GM19463 (cell line): ENCODE results near the gene WDR13.
"Not testable (repeated sequence)": the region's sequence is repeated elsewhere in the genome, so short reads cannot be mapped to it uniquely, and the experiment has no call there.

Source experiments
- ATAC-seq: cut with Tn5 transposase; IDR thresholded peaks from one replicate; pipeline ENCODE4 v1.9.1; 2021; ENCODE audit warnings: mild to moderate bottlenecking, moderate library complexity; ENCODE audit not compliant: unreplicated experiment

Gene WDR13

GRCh38 chrX:48597353-48598264 is at the start of gene WDR13:
TSS of gene WDR13 (plus strand) at chrX:48597492. CDS start at chrX:48597997, 505 bp downstream.
- ATAC-seq = peak; percentile 69

GRCh38 chrX:48548871-48549270 is 48.4 kb upstream of the WDR13 start:
- ATAC-seq = no peak

- not testable (repeated sequence) for ATAC-seq
Measured at GRCh38 chrX:48555731-48556325, 41.5 kb upstream of the WDR13 start.

DNA sequence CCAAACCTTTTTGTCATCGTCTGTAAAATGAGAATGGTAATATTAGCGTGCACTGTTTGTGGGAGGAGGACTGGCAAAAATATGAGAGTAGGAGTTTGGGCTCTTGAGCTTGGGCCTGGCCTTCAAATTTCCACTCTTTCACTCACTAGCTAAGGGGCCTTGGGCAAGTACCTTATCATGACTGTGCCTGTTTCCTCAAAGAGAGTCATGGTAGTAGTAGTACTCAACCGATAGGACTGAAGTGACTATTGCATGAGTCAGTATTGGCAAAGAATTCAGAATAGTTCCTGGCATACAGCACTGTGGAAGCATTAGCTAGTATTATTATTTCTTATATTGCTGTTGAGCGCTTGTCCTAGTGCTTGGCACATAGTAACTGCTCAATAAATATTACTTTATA is 39.0 kb upstream of the WDR13 start:
- ATAC-seq = no peak

DNA sequence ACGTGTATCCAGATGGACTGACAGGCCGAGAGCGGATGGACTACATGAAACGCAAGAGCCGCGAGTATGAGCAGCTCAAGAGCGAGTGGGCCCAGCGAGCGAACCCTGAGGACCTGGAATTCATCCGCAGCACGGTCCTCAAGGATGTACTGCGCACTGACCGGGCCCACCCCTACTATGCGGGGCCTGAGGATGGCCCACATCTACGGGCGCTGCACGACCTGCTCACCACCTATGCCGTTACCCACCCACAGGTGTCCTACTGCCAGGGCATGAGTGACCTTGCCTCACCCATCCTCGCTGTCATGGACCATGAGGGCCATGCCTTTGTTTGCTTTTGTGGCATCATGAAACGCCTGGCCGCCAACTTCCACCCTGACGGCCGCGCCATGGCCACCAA is 37.7 kb upstream of the WDR13 start:
- no peak for ATAC-seq

- ATAC-seq = no peak
Measured at GRCh38 chrX:48560056-48560455, 37.2 kb upstream of the WDR13 start.

DNA sequence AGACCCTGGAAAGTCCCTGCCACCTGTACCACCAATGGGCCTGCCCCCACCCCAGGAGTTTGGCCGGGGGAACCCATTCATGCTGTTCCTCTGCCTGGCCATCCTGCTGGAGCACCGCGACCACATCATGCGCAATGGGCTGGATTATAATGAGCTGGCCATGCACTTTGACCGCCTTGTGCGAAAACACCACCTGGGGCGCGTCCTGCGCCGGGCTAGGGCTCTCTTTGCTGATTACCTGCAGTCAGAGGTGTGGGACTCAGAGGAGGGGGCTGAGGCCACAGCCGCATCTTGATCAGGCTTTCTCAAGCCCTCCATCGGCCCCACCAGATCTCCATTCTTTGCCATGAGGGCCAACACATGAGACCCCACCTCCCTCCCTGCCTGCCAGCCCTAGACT is 36.6 kb upstream of the WDR13 start:
- ATAC-seq = no peak

DNA sequence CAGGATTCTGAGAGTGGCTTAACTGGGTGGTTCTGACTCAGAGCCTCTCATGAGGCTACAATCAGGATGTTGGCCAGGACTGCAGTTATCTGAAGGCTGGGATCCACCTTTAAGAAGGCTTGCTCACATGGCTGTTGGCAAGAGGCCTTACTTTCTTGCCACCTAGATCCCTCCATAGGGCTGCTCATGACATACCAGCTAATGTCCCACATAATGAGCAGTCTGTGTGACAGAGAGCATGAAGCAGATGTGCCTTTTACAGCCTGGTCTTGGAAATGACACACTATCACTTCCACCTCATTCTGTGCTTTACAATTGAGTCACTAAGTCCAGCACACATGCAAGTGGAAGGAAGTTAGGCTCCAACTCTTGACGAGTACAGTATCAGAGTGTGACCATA is 27.3 kb upstream of the WDR13 start:
- peak; percentile 42 for ATAC-seq

DNA sequence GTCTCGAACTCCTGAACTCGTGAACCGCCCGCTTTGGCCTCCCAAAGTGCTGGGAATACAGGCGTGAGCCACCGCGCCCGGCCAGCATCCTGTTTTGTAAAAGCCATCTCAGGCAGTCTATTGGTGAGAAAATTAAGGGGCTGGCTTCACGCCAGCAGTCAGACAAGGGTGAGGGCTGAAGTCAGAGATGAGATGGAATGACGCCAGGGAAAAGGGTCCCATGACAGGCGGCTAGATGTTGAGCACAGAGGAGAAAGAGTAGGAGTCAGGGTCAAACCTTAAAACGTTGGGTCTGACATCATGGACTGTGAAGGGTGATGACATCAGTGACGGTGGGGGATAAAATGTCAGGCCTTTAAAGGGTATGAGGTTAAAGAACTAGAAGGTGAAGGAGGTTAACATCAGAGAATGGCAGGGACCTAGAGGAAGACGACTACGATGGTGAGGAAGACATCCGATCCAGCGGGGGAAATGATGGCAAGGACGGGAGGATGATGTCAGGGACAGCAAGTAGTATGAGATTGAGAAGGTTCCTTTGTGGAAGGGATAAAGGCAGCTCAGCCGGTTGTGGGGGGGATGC is 23.5 kb upstream of the WDR13 start:
- no peak for ATAC-seq

DNA sequence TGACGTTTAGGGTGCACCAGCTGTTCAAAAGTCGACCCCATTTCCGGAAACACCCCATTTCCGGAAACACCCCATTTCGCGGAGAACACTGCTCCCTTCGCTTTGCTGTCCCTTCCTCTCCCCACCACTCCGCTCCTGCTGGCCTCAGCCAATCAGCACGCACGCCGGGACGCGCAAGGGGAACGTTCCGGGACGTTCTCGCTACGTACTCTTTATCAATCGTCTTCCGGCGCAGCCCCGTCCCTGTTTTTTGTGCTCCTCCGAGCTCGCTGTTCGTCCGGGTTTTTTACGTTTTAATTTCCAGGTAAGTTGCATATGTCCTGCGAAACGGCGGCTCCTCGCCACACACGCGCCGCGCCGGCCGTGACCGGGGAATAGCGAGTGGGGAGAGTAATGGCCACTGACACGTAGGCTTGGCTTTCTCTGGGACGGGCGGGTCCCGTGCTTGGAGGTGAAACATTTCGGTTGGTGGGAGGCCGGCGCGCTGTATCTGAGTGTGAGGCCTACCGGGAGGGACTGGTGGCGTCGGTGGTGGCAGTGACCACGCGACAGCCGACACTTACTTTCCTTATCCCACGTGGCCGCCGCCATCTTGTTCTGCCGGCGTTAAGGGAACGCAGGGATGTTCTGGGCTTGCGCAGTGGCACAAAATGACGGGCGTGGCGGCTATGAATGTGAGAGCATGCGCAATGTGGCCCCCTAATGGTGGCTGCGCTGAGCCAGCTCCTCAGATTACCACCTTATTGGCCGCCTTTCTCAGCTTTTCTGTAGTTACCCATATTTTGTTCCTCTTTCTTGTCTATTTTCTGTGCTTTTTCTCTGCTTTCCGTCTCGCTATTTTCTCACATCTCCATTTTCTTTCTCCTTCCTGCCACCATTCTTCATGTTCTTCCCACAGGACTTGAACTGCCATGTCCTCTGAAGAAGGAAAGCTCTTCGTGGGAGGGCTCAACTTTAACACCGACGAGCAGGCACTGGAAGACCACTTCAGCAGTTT is 22.7 kb upstream of the WDR13 start, which contains the start of gene RBM3:
TSS of gene RBM3 (plus strand) at position 215 of the 997 bp plus-strand sequence. CDS start at position 912, 697 bp downstream.
- ATAC-seq = peak; percentile 82

GRCh38 chrX:48575642-48576041 is 21.6 kb upstream of the WDR13 start:
- ATAC-seq = no peak

- ATAC-seq = no peak
Measured at GRCh38 chrX:48576108-48576507, 21.2 kb upstream of the WDR13 start.

GRCh38 chrX:48578661-48579128 is 18.6 kb upstream of the WDR13 start:
- no peak for ATAC-seq

DNA sequence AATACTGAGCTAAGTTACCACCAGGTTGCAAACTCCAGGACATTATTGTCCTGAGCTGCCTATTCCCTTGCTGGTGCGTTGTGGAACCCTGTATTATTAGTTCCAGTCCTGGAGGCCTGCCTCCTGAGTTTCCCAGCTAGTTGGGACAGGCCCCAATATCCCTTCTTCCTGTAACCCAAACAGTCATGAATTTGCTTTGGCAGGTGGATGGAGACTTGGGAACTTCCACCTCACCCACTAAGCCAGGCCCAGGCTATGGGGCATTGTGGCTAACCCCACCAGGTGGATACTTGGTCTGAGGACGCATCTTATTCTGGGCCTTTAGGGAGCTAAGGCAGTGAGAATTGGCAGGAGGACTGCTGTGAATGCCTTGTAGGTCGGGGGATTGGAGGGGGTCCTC is 18.0 kb upstream of the WDR13 start:
- ATAC-seq = no peak

- ATAC-seq = no peak
Measured at GRCh38 chrX:48580662-48581061, 16.6 kb upstream of the WDR13 start.

DNA sequence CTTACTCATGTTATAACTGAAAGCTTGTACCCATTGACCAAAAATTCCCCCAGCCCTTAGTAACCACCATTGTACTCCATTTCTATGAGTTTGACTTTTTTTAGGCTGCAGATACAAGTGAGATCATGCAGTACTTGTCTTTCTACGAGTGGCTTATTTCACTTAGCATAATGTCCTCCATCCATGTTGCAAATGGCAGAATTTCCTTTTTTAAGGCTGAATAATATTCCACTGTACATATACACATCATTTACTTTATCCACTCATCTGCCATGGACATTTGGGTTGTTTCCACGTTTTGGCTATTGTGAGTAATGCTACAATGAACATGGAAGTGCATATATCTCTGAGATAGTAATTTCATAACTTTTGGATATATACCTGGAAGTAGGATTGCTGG is 12.6 kb upstream of the WDR13 start:
- no peak for ATAC-seq

DNA sequence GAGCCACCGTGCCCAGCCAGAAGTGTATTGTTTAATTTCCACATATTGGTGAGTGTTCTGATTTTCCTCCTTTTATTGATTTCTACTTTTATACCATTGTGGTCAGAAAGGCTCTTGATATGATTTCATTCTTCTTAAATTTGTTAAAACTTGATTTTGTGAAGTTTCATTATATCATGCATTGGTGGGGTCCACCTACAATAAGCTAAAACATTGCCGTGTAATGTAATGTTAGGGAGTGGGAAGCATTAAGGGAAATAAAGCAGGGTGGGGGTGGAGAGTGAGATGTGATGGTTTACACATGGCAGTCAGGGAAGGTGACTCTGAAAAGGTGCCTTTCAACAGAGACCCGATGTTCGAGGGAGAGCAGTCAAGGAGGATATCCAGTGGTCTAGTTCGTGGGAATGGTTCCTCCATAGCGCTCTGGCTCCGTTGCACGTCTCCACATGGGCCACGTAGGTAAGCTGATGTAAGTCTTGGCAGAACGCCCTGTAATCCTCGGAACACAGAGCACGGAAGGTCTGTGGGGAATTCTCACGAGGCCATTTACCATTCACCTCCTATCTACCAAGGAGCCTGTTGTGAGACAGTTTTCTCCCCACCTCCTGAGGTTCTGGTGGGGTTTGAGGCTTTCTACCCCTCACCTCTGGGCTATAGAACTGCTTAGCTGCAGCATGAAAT is 7.7 kb upstream of the WDR13 start:
- ATAC-seq = no peak

DNA sequence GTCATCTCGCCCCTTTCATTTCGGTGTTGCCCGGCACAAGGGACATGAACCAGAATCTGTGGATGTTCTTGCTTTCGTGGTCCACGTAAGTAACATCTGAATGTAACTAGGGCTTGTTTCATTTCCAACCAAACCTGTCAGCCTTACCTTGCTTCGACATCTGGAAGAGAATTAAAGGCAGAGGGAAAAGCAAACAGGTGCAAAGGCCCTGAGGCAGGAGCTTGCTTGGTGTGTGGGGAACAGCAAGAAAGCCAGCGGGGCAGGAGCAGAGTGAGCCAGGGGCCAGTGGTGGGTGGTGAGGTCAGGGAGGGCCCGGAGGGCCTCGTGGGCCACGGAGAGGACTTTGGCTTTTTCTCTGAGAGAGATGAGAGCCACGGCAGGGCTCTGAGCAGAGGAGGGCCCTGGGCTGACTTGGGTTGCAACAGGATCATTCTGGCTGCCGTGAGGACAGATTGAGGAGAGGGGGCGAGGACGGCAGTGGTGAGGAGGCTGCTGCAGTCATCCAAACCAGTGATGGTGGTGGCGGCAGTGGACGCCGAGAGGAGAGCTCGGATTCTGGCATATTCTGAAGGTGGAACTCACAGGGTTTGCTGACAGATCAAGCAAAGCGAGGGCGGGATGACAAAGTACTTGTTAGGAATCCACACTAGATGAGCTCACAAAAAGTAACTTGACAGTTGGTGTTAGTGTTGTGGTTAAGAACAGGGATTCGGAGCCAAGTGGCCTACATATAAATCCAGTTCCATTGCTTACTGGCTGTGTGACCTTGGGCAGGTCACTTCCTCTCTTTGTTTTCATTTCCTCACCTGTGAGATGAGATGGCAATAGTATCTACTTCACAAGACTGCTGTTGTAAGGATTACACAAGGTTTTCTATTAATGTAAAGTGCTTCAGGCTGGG is 6.8 kb upstream of the WDR13 start:
- no peak for ATAC-seq

- no peak for ATAC-seq
Measured at GRCh38 chrX:48591255-48591791, 6.0 kb upstream of the WDR13 start.
